CD4-positive, alpha-beta T cell treated with Interleukin-17A for 1 hour (primary cell): ENCODE measurements around the gene SAYSD1.
A peak's percentile ranks its signal among the peaks of the same experiment; 100 is the strongest.

Experiments
- DNase-seq: peaks from one replicate; pipeline ENCODE4 v3.0.0-alpha.2; 2020

Gene SAYSD1

DNA sequence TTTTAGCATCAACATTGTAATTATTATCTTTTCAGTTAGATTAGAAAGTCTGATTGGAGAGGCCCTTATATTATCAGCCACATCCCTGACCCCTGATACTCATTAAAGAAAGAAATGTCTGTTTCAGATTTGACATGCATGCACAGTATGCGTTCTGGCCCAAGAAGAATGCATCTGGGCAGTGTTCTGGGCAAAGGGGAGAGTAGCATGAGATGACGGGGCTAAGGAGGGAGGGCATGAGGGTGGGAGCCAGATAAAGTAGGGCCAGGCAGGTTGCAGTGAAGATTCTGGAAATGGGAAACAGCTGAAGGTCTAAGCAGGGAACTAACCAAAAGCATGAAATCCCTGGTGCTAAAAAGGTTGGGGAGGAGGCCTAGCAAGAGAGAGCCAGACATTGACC is 7.3 kb downstream of the SAYSD1 start:
- DNase-seq: no peak

DNA sequence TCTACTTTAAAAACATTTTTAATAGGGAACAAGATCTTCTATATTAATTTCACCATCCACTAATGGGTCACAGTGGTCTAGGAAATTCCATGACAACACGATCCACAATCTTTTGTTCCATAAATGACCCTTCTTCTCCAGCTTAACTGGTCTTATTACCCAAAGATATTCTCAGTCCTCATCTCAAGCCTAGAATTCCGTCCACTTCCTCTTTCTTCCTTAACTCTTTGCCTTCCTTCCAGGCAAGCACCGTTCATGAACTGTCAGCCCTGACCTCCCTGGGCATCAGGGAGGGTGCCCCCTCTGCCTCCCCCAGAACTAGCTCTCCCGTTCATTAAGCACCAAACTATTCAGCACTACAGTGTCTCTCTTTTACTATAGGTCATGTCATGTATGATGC is 8.0 kb downstream of the SAYSD1 start:
- no peak for DNase-seq

DNA sequence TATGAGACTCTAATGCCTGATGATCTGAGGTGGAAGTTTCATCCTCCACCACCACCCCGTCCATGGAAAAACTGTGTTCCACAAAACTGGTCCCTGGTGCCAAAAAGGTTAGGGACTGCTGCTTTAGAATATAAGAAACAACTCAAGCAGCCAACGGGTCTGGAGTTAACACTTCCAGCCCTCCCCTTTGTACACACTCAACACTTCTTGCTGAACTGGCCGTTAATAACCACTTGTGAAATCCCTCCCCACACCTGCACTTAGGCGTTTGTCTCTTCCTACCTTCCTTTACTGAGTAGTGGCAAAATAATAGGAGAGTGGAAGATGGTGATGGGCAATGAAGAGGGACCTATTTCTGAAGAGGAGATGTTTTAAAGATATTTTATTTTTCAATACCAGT is 10.5 kb downstream of the SAYSD1 start:
- DNase-seq: no peak

DNA sequence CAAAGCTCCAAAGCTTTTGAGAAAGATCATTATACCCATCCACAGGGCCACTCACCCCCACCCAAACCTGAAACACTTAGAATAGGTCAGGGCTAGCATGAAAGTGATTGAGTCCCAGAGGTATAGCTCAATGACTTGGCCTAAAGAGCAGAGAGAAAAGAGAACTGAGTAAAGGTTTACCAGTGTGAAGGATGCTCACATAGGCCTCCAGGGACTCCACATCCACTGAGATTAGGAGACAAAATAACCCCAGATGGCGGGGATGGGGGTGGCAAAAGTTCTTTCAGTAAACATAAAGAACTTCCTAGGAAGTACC is 12.2 kb downstream of the SAYSD1 start:
- DNase-seq: no peak

DNA sequence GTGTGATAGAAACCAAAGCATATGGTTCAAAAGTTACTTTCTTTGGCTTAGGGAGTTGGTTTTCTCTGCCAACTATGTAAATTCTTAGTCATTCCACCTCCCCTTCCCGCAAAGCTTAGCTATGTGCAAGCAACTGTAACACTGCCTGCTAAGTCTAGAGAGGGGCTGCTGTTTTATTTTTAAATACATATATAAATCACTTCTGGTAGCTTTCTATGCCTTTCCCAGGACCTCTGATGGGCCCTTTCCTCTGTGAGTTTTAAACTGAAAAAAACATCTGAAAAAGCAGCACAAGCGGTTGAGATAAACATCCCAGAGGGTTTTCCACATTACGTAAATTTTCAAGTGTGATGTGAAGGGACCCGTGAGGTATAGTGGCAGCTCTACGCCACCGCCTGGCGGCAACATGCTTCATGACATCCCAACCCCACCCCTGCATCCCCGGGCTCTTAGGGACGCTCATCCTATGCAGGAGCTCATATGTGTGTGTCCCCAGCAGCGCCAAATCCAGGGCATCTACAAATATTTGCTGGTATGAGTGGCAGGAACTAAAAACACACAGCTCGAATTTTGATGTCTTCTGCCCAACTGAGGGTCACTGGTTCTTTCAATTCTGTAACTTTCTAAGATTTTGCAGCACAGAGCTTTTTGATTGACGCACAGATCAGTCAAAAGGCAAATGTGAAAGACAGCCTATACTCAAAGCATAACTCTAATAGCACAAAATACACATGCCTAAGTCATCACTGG is 12.7 kb downstream of the SAYSD1 start:
- peak; percentile 16 for DNase-seq

DNA sequence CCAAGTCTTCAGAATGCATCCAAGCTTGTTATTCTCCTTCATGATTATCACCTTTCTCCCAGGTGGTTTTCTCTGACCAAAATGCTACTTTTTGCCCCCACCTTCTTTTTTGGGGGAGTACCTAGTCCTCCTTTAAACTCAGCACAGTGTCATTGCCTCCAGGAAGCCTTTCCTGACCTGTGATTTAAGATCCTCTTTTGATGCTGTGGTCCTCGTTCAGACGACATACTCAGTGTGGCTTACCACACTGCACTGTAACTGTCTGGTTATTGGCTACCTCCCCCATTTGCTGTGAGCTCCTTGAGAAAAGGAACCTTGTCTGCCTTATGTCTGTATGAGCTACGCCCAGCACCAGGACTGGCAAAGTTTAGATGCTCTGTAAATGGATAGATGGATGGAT is 14.6 kb downstream of the SAYSD1 start:
- no peak for DNase-seq

DNA sequence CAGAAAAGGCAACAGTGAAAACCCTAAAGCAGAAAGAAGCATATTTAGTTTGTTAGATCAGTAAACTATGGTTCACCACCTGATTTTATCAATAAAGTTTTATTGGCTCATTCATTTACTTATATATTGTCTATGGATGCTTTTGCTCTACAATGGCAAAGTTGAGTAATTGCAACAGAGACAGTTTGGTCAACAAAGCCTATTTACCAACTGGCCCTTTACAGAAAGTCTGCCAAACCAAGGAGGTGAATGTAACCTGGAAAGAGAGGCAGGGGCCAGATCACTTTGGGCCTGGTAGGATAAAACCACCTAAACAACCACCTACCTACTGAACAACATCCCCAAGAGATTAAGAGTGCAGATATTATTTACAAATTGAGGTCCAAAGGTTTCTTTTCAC is 19.4 kb downstream of the SAYSD1 start:
- no peak for DNase-seq

DNA sequence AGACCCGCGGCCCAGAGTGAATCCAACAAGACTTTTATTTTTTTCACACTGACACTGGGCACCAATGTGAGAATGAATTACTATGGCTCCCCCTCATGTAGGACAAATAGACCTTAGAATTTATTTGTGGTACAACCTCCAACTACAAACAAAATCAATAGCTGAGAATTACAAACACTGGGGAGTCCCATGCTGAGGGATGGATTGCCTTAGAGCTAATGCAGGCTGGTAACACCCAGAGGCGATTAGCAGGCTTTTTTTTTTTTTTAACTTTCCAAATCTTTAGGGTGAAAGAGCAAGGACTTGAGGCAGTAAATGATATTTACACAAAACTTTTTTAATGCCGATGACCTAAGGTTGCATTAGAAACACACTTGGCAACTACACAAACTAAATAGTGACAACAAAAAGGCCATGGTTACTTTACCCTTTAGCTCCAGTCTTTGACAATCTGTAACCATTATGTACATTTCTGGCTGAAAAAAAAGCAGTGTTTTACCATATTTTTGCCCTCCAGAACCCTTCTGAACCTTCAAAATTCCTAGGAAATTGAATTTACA is 21.8 kb downstream of the SAYSD1 start:
- no peak for DNase-seq

DNA sequence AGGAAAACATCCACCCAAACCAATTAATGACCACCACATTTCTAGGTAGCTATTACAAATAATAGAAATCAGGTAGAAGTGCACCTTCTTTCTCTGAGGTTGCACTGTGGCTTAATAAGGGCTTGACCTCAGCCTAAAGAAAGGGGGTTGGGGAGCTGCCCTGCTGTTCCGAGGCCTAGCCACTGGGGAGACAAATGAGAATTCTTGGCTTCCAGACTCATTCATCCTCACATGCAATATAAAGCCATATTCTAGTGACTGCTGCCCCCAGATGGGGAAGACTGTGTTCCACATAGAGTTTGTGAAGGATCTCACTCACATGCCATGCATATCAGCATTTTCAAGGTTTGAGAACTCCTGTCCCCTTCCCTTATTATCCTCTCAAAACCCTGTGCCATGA is 22.9 kb downstream of the SAYSD1 start:
- DNase-seq: no peak

DNA sequence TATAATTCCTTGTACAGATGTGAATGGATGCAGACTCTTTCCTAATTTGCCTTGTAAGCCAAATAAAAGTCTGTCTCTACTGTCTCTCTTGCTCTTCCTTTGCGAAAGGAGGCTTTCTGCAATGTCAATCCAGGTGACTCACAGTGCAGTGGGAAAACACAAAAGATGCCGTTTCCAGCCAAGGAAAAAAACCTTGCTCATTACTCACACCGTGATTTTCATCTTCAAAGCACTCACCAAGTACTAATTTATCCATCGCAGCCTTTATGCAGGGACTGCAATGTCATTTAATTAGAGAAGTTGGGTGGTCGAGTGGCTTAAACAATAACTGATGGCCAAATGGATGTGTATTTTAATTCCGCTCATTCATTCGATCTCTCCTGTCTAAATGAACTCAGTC is 23.8 kb downstream of the SAYSD1 start:
- no peak for DNase-seq

DNA sequence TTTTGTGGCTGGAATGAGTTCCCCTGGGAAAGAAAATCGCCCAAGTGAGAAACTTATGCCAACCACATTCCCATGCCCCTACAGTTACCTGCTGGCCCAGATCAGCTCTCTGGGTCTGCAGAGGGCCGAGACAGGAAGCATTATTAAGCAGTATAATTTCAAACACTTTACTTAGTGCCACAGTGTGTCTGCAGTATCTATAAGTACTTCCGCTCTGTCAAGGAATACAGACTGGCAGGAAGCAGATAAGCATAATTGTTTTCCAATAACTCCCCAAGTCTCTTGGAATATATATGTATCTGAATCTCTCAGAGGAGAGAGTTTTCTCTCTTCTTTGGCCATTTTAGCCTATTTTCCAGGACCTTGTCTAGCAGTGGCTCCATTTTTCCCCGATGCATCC is 24.9 kb downstream of the SAYSD1 start:
- DNase-seq: no peak

DNA sequence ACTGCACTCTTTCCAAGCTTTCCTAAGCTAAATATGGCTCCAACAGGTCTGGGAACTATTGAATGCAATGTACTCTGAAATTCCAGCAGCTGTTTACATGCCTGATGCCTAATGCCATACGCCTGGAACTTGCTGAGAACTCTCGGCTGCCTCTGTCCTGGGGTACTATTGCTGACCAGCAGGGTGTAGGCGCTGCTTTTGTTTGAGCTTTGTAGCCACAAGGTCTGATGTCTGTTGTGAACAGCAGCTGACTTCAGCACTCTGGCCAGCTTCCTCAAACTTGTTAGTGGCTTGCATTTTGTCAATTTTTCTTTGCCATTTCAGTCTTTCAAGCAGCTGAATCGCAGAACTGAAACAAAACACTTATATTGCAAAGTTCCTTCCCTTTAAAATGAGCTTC is 26.7 kb downstream of the SAYSD1 start:
- DNase-seq: no peak

DNA sequence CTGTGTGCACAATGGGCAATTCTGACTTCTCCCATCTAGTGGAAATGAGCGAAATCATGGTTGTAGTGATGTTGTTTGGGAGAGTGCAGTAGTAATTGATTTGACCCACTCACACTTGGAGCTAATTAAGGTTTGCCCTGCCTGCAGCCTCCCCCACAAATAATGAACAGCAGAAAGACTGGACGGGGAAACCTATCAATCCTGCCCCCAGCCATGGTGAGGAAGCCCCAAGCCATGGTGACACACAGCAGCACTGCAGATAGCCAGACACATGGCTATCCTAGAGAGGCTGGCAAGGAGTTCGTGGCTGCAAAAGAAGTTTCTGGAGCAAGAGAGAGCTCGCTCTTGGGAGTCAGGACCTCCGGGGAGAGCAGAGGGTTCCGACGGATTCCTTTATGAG is 27.8 kb downstream of the SAYSD1 start:
- no peak for DNase-seq

DNA sequence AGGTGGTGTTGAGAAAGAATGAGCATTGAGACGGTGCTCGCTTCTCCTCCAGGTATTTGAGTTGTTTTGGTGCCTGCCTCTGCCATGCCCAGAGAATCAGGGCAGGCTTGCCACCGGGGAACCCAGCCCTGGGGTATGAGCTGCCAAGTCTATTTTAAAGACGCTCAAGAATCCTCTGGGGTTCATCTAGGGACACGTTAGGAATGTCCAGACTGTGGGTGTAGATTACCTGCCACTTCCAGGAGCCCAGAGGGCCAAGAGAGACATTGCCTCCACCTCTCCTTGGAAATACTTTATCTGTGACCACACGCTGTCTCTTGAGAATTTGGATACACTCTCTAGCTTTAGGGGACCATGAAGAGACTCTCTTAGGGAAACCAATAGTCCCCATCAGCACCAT is 28.3 kb downstream of the SAYSD1 start:
- DNase-seq: no peak

DNA sequence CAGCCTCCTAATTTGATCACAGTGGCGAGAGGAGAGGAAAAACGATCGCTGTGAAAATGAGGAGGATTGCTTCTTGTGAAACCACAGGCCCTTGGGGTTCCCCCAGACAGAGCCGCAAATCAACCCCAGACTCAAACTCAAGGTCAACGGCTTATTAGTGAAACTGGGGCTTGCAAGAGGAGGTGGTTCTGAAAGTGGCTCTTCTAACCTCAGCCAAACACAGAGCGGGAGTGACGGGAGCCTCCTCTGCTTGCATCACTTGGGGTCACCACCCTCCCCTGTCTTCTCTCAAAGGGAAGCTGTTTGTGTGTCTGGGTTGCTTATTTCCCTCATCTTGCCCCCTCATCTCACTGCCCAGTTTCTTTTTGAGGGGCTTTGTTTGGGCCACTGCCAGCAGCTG is 28.7 kb downstream of the SAYSD1 start:
- no peak for DNase-seq

DNA sequence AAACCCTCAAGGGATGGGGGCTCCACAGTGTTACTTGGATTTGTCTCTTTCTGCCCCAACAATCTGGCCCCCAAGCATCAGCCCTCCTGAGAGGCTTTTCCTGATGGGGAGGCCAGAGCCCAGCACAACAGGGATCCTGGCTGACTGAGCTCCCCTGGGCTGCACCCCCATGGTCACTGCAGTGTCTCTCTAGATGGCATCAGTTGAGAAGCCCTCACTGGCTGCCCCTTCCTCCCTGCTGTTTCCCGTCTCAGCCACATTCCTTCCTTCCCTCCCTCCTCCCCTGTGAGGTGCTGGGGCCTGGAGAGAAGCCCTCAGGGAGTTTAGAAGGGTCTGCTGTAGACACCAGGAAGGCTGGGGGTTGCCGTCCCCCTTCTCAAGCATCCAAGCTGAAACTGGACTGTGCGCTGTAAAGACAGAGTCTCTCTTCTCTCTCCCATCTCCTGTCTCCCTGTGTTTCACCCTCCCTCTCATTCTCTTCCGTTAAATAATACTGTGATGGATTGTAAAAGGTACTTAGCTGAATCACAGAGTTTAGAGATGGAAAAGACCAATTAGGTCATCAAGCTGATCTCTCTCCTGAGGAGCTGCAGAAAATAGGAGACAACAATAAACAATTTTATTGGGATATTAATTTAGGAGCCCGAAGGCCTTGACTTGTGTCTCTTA is 29.7 kb downstream of the SAYSD1 start:
- DNase-seq: no peak

DNA sequence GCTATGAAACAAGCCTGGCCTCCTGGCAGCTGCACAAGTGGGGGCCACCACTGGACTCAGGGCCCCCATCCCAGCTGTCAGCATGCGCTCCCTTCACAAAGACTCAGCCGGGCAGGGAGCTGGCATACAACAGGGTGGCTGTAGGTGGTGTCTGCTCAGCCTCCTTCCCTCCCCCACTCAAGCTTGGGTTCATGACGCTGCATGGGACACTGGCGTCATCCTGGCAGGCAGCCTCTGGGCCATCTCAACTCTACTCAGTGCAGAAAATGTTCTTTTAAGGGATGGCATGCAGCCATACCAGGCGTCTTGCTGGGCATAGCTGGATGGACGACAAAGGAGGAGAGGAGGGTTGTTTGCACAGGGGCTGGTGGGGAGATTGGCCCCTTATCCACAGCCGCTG is 30.5 kb downstream of the SAYSD1 start:
- DNase-seq: no peak

DNA sequence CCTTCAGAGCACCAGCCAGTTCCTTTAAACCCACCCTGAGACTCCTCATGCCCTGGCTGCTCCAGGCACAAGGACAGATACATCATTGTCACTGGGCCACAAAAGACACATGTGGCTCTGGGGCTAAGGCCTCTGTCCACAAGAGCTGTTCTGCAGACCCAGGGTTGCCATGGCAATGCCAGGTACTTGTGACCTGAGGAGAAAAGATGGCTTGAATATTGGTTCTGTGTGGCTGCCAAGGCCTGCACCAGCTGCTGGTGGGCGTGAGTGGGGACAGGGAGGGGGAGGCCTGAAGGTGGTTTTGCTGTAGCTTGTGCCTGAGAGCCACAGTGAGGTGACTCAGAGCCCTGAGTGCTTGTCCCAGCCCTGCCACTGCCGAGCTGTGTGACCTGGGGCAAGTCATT is 31.8 kb downstream of the SAYSD1 start:
- no peak for DNase-seq

DNA sequence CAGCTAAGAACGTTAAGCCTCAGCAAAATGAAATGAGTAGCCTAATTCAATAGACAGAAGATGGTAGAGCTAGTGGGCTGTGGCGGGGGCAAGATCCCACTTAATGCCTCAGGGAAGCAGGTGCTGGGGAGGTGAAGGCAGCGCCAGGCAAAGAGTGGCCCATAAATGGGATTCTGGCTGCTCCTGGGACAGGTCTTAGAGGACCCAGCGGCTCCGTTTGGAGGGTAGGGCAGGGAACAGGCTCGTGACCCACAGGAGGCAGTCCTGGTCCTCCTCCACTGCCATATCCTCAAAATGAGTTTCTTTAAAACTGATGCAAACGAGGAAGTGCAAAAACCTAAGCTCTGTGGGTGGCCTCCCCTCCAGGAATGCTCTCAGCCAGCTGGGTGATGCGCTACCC is 32.7 kb downstream of the SAYSD1 start:
- DNase-seq: no peak

DNA sequence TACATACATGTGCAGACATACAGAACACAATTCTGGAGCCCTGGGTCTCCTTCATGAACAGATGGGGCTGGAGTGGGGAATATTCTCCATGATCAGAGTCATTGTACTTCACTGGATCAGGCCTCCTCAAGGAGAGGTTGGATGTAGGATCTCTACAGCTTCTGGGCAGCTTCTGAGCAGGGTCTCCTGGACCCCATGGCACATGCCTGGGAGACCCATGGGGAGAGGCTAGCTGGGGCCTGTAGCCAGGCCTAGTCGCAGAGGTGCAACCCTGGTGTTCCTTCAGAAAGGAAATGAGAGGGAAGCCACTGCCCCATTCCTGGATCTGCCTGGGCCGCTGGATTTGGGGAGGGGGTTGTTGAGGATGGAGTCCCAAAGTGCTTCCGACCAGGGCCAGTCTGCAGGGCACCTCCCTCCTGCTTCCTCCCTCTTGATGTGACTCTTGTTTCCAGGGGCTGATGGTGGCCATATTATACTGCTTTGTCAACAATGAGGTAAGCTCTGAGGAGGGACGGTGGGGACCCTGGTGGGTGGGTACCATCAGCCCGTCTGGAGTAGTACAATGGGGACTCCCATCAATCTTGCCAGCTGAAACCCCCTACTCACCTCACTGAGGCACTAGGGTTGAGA is 34.6 kb downstream of the SAYSD1 start:
- no peak for DNase-seq

DNA sequence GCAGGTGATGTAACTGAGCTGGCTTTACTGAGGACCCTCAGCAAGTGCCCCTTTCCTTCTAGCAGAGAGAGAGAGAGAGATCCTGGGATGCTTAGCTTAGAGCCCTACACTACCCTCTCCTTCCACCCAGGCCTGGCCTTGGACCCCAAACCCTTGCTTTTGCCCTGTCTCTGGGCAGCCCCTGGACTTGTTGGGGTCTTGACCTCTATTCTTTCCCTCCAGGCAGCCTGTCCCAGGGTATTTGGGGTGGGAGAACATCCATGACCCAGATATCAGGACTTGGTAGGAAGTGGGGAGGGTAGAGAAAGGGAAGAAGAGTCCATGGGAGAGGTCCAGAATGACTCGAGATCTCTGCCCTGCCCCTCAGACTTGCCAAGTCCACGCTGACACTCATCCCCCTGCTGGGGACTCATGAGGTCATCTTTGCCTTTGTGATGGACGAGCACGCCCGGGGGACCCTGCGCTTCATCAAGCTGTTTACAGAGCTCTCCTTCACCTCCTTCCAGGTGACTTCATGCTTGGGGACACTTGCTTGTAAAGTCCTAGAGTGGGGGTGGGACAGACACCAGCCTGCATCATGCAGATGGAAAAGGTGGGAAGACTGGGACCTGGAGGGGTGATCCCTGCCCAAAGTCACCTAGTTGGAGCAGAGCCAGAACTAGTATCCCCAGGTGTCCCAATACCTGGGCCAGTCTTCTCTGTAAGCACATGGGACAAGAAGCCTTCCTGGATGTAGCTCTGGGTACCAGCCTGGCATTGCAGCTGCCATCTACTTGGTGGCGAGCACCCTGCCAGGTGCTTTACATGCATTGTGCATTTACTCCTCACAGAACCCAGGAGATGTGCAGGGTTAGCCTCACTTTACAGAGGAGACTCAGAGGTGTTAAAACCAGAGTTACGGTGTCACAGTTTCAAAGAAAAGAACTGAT is 35.5 kb downstream of the SAYSD1 start:
- DNase-seq: no peak

DNA sequence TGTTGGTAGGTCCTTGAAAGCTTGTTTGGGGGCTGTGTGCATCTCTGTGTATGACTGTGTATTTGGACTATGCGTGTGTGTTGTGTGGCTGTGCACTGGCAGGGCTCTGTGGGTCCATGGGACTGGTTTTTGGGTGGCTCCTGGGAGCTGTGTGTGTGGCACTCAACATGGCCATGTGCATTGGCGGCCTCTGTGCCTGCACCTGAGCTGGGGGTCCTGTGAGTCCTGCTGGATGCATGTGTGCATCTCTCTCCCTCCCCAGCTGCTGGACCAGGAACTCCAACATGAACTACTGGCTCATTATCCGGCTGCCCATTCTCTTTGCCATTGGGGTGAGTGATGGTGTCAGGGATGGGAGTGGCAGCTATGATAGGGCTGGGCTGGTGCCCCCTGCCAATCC is 36.3 kb downstream of the SAYSD1 start:
- DNase-seq: no peak

DNA sequence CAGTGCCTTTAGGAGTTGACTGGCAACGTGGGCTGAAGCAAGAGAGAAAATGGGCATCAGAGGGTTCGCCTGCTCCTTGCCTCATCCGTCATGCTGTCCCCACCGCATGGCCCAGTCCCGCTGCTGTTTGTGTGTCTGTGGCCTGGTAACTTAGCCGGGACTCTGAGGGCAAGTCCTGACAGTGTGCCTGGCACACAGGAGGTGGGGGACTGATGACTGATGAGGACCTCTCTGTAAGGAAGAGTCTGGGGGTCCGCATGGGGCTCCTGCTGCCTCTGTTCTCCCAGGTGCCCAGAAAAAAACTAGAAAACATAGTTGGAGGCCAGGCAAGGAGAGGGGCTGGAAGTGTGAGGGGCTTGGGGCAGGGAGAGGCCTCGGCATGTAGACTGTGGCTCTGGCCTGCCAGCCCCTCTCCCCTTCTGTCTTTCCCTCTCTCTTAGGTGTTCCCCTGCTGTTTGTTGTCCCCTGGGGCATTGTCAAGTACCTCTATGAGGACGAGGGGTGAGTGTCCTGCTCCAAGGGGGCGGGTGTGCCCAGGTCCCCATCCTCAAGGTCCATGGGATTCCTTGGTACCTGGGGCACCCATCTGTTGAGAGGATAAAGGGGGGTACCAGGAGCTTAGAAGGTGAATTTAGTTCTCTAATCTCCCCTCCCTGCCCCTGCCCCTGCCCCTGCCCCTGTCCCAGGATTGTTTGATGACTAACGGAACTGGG is 36.9 kb downstream of the SAYSD1 start:
- no peak for DNase-seq
